ENCODE measurements around the gene USP10.

The USP10 gene

DNA sequence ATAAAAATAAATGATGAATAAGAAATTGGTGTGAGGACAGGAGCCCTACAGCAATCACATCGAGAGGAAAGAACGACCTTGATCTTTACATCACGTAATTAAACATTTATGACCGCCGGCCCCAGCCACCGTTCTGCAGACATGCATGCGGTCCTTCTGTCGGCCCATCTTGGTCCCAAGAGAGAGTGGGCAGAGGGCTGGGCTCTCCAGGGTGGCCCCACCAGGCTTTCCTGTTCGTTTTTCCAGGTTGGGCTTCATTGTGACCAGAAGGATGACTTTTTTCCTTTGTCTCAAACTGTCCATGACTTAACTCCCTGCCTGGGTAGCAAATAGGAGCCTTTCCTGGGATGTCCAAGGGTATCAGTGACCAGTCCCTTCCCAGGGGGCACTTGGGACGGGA, 116.7 kb downstream of the USP10 start:
- no peak for TF ChIP-seq CTCF (conservative IDR thresholded peaks at IDR 0.05; ENCODE audit: low read depth, low read length)
- DNase-seq (ENCODE audit: low read depth), result no peak

GRCh38 chr16:84817206-84817605, 117.4 kb downstream of the USP10 start:
- TF ChIP-seq CTCF (conservative IDR thresholded peaks at IDR 0.05; ENCODE audit: low read depth, low read length), result no peak
- no peak for DNase-seq (ENCODE audit: low read depth)
- H3K4me3 ChIP-seq (ENCODE audit: low read depth, low read length), result no peak overlapping the region

More for the DNA sequence above, 116.7 kb downstream of the USP10 start:
- no peak overlapping the region for H3K4me3 ChIP-seq (ENCODE audit: low read depth, low read length)

DNA sequence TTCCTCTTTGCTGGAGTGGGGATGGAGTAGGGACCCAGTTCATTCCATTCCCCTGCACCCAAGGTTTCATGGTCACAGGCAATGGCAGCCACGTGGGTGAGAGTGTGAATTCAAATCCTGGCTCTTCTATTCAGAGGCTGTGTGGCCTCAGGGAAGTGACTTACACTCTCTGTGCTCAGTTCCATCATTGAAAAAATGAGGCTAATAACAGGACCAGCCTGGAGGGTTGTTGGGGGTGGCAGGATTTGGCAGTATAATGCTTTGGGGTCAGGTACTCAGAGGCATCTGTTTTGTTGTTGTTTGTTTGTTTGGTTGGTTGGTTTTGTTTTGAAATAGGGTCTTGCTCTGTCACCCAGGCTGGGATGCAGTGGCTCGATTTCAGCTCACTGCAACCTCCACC, 117.8 kb downstream of the USP10 start:
- TF ChIP-seq CTCF (conservative IDR thresholded peaks at IDR 0.05; ENCODE audit: low read depth, low read length), result no peak
- H3K4me3 ChIP-seq (ENCODE audit: low read depth, low read length), result no peak overlapping the region
- no peak for DNase-seq (ENCODE audit: low read depth)

DNA sequence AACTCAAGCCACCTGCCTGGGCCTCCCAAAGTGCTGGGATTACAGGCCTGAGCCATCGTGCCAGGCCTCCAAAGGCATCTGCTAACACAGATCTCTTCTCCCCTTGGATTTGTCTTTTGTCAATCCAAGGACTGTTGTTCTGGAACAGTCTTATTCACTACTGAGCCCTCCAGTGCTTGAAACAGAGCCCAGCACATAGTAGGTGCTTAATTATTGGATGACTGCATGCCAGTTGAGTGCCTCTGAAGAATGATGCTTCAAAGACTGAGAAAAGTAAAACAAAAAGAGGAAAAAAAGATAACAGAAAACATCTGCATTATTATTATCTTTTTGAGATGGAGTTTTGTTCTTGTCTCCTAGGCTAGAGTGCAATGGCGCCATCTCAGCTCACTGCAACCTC, 118.3 kb downstream of the USP10 start:
- DNase-seq (ENCODE audit: low read depth), result no peak
- H3K4me3 ChIP-seq (ENCODE audit: low read depth, low read length), result no peak overlapping the region
- no peak for TF ChIP-seq CTCF (conservative IDR thresholded peaks at IDR 0.05; ENCODE audit: low read depth, low read length)

GRCh38 chr16:84818989-84819643, 119.3 kb downstream of the USP10 start:
- no peak for DNase-seq (ENCODE audit: low read depth)
- peak overlapping the region; percentile 68 for H3K4me3 ChIP-seq (ENCODE audit: low read depth, low read length)
- no peak for TF ChIP-seq CTCF (conservative IDR thresholded peaks at IDR 0.05; ENCODE audit: low read depth, low read length)

DNA sequence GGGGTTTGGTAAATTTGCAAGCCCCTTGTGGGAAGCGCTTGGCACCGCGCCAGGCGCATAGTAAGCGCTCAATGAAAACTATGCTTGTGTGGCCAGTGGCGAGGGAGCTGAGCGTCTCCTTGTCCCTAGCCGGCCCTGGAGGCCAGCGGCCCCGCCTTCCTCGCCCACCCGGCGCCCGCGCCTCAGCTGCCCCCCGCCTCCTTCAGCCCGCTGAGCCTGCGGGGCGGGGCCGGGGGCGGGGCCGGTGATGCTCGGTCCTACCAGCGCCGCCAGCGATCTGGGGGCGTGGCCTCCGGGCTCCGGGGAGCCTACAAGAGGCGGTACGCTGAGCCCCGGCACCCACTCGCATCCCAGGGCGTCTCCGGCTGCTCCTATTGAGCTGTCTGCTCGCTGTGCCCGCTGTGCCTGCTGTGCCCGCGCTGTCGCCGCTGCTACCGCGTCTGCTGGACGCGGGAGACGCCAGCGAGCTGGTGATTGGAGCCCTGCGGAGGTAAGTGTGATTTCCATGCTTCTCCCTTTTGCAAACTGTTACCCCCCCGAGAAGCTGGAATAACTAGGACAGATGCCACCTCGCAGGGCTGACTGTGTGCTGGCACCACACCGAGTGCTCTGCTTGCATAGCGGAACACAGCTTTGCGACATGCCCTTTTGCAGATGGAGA, 120.0 kb downstream of the USP10 start, which contains the start of gene CRISPLD2:
Gene CRISPLD2 (plus strand): TSS at position 342 of the 661 bp plus-strand sequence. CDS start 18,511 bp downstream, outside the sequence.
- peak within 1 kb of the TSS; percentile 68 for H3K4me3 ChIP-seq (ENCODE audit: low read depth, low read length)
- TF ChIP-seq CTCF (conservative IDR thresholded peaks at IDR 0.05; ENCODE audit: low read depth, low read length), result no peak
- peak; percentile 90 for DNase-seq (ENCODE audit: low read depth)

- TF ChIP-seq CTCF (conservative IDR thresholded peaks at IDR 0.05; ENCODE audit: low read depth, low read length), result no peak
- DNase-seq (ENCODE audit: low read depth), result no peak
- H3K4me3 ChIP-seq (ENCODE audit: low read depth, low read length), result peak overlapping the region; percentile 68
Measured at GRCh38 chr16:84820305-84820684, 120.5 kb downstream of the USP10 start.

Measured in choroid plexus epithelial cell (primary cell).